ENCODE measurements around the gene CA11.

Gene CA11

GRCh38 chr19:48637948-48638830 is 7.8 kb downstream of the CA11 start:
- DNase-seq (ENCODE audit: low read depth in 1 of 2, low spot score in 1 of 2), result peak; percentile 88 to 99
- peak overlapping the region; percentile 87 for H3K4me3 ChIP-seq (replicated peaks; ENCODE audit: insufficient read depth, low read length)
- no peaks in the 10 kb centered on the region for H3K27me3 ChIP-seq (ENCODE audit: insufficient read depth, poor library complexity, severe bottlenecking)
- TF ChIP-seq, protein P1, sequence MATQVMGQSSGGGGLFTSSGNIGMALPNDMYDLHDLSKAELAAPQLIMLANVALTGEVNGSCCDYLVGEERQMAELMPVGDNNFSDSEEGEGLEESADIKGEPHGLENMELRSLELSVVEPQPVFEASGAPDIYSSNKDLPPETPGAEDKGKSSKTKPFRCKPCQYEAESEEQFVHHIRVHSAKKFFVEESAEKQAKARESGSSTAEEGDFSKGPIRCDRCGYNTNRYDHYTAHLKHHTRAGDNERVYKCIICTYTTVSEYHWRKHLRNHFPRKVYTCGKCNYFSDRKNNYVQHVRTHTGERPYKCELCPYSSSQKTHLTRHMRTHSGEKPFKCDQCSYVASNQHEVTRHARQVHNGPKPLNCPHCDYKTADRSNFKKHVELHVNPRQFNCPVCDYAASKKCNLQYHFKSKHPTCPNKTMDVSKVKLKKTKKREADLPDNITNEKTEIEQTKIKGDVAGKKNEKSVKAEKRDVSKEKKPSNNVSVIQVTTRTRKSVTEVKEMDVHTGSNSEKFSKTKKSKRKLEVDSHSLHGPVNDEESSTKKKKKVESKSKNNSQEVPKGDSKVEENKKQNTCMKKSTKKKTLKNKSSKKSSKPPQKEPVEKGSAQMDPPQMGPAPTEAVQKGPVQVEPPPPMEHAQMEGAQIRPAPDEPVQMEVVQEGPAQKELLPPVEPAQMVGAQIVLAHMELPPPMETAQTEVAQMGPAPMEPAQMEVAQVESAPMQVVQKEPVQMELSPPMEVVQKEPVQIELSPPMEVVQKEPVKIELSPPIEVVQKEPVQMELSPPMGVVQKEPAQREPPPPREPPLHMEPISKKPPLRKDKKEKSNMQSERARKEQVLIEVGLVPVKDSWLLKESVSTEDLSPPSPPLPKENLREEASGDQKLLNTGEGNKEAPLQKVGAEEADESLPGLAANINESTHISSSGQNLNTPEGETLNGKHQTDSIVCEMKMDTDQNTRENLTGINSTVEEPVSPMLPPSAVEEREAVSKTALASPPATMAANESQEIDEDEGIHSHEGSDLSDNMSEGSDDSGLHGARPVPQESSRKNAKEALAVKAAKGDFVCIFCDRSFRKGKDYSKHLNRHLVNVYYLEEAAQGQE (IDR thresholded peaks at IDR 0.05; ENCODE audit: insufficient replicate concordance, low read depth), result peak; percentile 31
- TF ChIP-seq POLR2AphosphoS5 (IDR thresholded peaks at IDR 0.05; ENCODE audit: low read depth), result peak; percentile 65; the same call in 1 of the 2 replicates
- TF ChIP-seq, protein P2, sequence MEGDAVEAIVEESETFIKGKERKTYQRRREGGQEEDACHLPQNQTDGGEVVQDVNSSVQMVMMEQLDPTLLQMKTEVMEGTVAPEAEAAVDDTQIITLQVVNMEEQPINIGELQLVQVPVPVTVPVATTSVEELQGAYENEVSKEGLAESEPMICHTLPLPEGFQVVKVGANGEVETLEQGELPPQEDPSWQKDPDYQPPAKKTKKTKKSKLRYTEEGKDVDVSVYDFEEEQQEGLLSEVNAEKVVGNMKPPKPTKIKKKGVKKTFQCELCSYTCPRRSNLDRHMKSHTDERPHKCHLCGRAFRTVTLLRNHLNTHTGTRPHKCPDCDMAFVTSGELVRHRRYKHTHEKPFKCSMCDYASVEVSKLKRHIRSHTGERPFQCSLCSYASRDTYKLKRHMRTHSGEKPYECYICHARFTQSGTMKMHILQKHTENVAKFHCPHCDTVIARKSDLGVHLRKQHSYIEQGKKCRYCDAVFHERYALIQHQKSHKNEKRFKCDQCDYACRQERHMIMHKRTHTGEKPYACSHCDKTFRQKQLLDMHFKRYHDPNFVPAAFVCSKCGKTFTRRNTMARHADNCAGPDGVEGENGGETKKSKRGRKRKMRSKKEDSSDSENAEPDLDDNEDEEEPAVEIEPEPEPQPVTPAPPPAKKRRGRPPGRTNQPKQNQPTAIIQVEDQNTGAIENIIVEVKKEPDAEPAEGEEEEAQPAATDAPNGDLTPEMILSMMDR (IDR thresholded peaks at IDR 0.05; ENCODE audit: insufficient read depth, low read length), result no peak
- TF ChIP-seq SPI1 (IDR thresholded peaks at IDR 0.05; ENCODE audit: borderline replicate concordance, low read depth), result peak; percentile 48; the same call in 1 of the 2 replicates
- H3K27ac ChIP-seq (replicated peaks), result peak overlapping the region; percentile 96

DNA sequence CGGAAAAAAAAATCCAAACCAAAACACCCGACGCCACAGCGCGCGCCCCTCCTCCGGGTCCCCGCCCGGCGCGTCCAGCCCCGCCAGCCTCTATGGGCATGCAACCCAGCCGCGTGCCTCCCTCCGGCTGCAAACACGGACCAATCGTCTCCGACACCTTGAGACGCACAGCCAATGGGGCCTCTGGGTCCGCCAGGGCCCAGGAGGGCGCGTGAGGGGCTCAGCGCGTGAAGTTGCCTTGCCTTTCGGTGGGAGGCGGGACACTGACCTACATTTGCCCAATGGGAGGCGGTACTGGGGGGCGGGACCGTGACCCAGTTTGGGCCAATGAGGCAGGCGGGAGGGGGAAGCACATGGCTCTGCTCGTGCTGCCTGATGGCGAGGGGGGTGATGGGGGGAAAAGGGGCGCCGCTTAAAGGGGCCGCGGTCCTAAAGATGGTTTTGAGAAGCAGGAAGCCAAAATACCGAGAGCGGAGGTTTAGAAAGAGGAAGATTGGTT is 8.5 kb downstream of the CA11 start:
- Histone ChIP-seq H3K4me3 (replicated peaks; ENCODE audit: insufficient read depth, low read length) (peak overlapping the region; percentile 87), H3K27ac (replicated peaks) (peak overlapping the region; percentile 96), H3K27me3 (ENCODE audit: insufficient read depth, poor library complexity, severe bottlenecking) (no peaks in the 10 kb centered on the region)
- TF ChIP-seq GABPA (IDR thresholded peaks at IDR 0.05; ENCODE audit: low read depth), result no peak
- TF ChIP-seq SPI1 (IDR thresholded peaks at IDR 0.05; ENCODE audit: borderline replicate concordance, low read depth), result no peak
- TF ChIP-seq POLR2AphosphoS5 (IDR thresholded peaks at IDR 0.05; ENCODE audit: low read depth), result no peak
- TF ChIP-seq, protein P2 (IDR thresholded peaks at IDR 0.05; ENCODE audit: insufficient read depth, low read length), result no peak
- TF ChIP-seq, protein P1 (IDR thresholded peaks at IDR 0.05; ENCODE audit: insufficient replicate concordance, low read depth), result no peak
- peak; percentile 99 to 100 for DNase-seq (ENCODE audit: low read depth in 1 of 2, low spot score in 1 of 2)

DNA sequence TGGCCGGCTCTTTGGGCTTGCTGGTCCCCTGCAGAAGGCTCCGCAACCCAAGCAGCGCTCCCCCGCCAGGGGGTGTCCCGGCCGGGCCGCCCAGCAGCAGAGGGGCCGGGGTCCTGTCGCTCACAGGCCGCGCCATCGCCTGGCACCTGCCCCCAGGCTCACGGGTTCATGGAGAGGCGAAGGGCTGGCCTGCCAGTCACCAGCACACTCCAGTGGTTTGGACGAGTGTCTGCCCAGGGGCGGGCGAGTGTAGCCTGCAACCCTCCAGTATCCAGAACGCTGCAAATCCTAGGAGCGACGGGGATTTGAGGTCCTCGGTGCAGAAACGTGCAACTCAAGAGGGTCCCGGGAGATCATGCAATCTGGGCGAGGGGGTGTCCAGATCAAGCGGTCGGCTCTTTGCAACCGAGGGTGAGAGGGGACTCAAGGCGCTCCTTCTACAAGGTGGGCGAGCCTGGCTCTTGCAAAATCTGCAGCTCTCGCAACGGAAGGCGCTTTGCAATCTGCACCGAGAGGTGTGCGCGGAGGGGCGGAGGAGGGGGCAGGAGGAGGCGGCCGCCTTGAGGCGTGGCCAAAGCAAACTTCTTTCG is 9.0 kb downstream of the CA11 start, which contains the start of gene DBP:
Gene DBP, minus strand, starts transcription at position 521 of the 590 bp plus-strand sequence. Its CDS starts 385 bp downstream, at position 136.
- no peaks in the 10 kb centered on the region for H3K27me3 ChIP-seq (ENCODE audit: insufficient read depth, poor library complexity, severe bottlenecking)
- H3K27ac ChIP-seq (replicated peaks), result peak within 1 kb of the TSS; percentile 96
- H3K4me3 ChIP-seq (replicated peaks; ENCODE audit: insufficient read depth, low read length), result peak within 1 kb of the TSS; percentile 87
- TF ChIP-seq SPI1 (IDR thresholded peaks at IDR 0.05; ENCODE audit: borderline replicate concordance, low read depth) (no peak), POLR2AphosphoS5 (IDR thresholded peaks at IDR 0.05; ENCODE audit: low read depth) (peak; percentile 56; the same call in 1 of the 2 replicates)
- peak in 1 of 2 experiments; percentile 71 for DNase-seq (ENCODE audit: low read depth in 1 of 2, low spot score in 1 of 2)
